ENCODE results near the gene NKAIN4. TPM values are rescaled to one million over a fixed set of nuclear protein-coding genes. Genes with fewer than 3 reads are reported as not detected.
A peak's percentile ranks its signal among the peaks of the same experiment; 100 is the strongest.

Gene NKAIN4
- total RNA-seq, 4 donors from 2014 or later, result 40.9 TPM; not detected in 3

DNA sequence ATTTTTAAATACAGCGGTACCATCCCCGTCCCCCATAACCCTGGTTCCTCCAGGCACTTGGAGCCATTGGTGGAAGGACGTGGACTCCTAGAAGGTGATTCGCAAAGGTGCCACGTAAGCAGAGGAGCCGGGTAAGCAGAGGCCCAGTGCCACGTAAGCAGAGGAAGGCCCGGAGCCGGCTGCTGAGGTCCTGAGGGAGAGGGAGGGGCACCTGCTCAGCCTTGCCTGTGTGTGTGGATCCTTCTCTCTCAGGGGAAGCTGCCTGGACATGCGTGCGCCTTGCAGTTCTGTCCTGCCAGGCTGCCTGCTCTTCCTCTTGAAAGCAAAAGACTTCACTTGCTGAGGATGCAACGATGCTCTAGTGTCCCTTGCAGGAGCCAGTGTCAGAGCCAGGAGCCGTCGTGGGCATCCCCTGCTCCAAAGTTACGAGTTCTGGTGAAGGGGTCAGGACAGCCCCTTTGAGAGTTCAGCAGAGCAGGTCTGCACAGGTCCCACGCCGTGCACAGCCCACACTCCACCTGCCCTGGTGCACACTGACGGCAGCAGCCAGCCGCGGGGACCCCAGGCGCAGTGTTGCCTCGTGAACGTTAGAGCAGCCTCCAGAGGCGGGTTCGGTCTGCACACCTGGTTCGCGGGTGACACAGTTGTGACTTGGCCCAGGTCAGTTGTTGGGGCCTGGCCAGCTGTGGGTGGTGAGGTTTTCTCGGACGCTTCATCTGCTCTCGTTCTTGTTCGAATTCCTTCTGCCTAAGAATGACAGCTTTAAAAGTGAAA, 1.9 kb upstream of the NKAIN4 start:
- H3K4me1 ChIP-seq, result peaks cover 0 to 18% of the 10 kb centered on the region in 2 donors
- no peak for DNase-seq
- no peaks in the 10 kb centered on the region for H3K36me3 ChIP-seq
- intact Hi-C loops (cut with DNase I; ENCODE audit: low total_unique reads), result no loop called here
- no peak for TF ChIP-seq POLR2A (IDR thresholded peaks at IDR 0.05)
- TF ChIP-seq, protein P1, sequence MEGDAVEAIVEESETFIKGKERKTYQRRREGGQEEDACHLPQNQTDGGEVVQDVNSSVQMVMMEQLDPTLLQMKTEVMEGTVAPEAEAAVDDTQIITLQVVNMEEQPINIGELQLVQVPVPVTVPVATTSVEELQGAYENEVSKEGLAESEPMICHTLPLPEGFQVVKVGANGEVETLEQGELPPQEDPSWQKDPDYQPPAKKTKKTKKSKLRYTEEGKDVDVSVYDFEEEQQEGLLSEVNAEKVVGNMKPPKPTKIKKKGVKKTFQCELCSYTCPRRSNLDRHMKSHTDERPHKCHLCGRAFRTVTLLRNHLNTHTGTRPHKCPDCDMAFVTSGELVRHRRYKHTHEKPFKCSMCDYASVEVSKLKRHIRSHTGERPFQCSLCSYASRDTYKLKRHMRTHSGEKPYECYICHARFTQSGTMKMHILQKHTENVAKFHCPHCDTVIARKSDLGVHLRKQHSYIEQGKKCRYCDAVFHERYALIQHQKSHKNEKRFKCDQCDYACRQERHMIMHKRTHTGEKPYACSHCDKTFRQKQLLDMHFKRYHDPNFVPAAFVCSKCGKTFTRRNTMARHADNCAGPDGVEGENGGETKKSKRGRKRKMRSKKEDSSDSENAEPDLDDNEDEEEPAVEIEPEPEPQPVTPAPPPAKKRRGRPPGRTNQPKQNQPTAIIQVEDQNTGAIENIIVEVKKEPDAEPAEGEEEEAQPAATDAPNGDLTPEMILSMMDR (IDR thresholded peaks at IDR 0.05), result no peak
- no peak overlapping the region for H3K27ac ChIP-seq
- H3K4me3 ChIP-seq, result no peak overlapping the region
- no peaks in the 10 kb centered on the region for H3K9me3 ChIP-seq
- H3K27me3 ChIP-seq, result peaks cover 5 to 24% of the 10 kb centered on the region in 2 donors

DNA sequence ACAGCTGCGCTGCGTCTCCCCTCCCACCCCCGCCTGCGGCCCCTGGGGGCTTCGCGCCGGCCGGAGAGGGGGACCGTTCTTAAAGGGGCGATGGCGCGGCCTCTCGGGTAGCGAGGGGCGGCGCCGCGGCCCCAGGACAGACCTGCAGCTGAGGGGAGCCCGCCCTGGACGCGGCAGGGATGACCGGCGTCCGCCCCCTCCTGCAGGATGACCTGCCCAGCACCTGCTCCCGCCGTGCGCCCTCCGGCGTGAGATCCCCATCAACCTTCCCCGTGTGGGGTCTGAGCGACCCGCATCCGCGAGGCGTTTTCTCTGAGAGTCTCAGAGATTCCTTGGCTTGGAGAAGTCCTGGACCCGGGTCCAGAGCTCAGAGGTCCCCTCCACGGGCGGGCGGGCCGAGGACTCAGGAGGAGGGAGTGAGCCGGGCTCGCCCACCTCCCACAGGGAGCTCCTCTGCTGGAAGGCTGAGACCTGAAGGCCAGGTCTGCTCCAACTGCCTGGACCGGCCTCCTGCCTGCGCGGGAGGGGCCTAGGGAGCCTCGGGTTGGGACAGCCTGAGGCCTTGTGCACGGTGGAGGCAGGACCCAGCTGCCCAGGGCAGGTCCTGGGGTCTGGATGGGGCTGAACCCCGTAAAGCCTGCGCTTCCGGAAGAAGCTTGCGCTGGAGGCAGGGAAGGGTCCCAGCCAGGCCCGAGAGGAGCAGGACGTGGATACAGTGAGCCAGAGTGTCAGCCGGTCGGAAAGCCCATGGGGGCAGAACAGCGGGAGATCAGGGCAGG, 532 bp upstream of the NKAIN4 start:
- Histone ChIP-seq H3K9me3 (no peaks in the 10 kb centered on the region), H3K27me3 (peaks cover 5 to 24% of the 10 kb centered on the region in 2 donors), H3K27ac (no peak overlapping the region), H3K4me1 (peaks cover 0 to 18% of the 10 kb centered on the region in 2 donors), H3K4me3 (no peak overlapping the region), H3K36me3 (no peaks in the 10 kb centered on the region)
- no peak for DNase-seq
- no peak for TF ChIP-seq POLR2A (IDR thresholded peaks at IDR 0.05)
- TF ChIP-seq, protein P1 (IDR thresholded peaks at IDR 0.05), result no peak
- intact Hi-C loops (cut with DNase I; ENCODE audit: low total_unique reads), result no loop called here

DNA sequence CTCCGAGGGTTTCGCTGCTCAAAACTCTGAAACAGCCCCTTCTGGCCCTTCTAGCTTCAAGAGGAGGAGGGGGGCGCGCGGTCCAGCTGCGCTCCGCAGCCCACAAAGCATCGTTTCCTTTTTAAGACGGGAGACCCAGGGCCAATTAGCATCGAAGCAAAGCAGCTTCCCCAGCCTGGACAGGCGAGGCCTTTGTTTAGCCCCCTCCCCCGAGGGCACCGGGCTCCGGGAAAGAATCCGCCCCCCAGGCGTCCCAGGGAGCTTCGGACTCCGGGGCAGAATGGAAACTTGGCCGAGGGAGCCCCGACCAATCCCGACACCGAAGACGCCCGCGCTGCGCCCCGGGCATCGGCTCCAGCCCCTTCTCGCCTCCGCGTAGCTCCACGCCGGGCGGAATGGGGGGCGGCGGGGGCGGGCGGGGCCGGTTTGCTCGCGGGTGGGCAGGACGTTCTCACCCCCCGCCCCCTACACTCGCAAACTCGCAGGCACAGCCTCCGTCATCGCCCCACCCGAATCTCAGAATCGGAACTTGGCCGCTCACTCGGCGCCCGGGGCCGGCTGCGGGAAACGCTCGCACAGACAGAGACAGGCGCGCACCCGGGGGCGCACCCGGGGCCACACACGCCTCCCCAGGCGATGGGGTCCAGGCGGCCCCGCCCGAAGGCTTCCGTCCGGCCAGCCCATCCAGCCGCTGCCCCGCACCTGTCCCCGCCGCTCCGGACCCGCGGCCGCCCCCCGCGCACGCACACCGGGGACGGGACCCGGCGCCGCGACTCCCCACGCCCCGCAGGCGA, 628 bp downstream of the NKAIN4 start:
- TF ChIP-seq, protein P1 (IDR thresholded peaks at IDR 0.05), result no peak
- no peak for TF ChIP-seq POLR2A (IDR thresholded peaks at IDR 0.05)
- peaks cover 0 to 18% of the 10 kb centered on the region in 2 donors for H3K4me1 ChIP-seq
- H3K36me3 ChIP-seq, result no peaks in the 10 kb centered on the region
- intact Hi-C loops (cut with DNase I; ENCODE audit: low total_unique reads), result no loop called here
- no peaks in the 10 kb centered on the region for H3K9me3 ChIP-seq
- H3K27ac ChIP-seq, result no peak overlapping the region
- peak overlapping the region in 1 of 2 donors; percentile 11 for H3K4me3 ChIP-seq
- no peak for DNase-seq
- peaks cover 5 to 27% of the 10 kb centered on the region in 2 donors for H3K27me3 ChIP-seq

DNA sequence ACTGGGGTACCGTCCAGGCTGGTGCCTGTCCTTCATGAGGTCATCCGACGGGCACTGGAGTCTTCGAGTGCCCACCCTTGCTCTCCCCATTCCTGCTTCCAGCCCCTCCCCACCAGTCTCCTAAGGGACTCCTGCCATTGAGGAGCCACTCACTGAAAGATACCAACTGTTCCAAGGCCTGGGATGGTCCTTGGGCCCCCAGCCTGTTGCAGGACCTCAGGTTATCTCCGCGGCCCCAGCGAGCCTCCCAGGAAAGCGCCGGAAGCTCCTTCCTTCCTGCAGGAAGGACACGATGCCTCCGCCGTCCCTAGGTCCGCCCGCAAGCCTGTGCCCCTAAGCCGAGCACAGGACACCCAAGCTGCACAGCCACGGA, 1.2 kb downstream of the NKAIN4 start:
- Histone ChIP-seq H3K27ac (no peak overlapping the region), H3K27me3 (peaks cover 5 to 27% of the 10 kb centered on the region in 2 donors), H3K36me3 (no peaks in the 10 kb centered on the region), H3K9me3 (no peaks in the 10 kb centered on the region), H3K4me3 (peak overlapping the region in 1 of 2 donors; percentile 11), H3K4me1 (peaks cover 0 to 18% of the 10 kb centered on the region in 2 donors)
- DNase-seq, result no peak
- TF ChIP-seq POLR2A (IDR thresholded peaks at IDR 0.05), result no peak
- TF ChIP-seq, protein P1 (IDR thresholded peaks at IDR 0.05), result no peak
- intact Hi-C loops (cut with DNase I; ENCODE audit: low total_unique reads), result no loop called here
